ACHN (cell line): ENCODE results near the gene TST.

Source experiments
- DNase-seq: peaks from one replicate; pipeline ENCODE4 v3.0.0-alpha.2; 2015
- in situ Hi-C: cut with HindIII; loops from 2 replicates; pipeline ENCODE4 v1.10.0; 2017; ENCODE audit warnings: low sequenced_read_pairs, low pct_ligation_motif_present, low pct_unique_long_range_greater_than_20kb

The TST gene

GRCh38 chr22:37036655-37037377 lies 17.6 kb upstream of the TST start:
- in situ Hi-C loops = no loop called here

GRCh38 chr22:37033605-37034430 lies 14.6 kb upstream of the TST start:
- DNase-seq = no peak
- in situ Hi-C loops = no loop called here

More at GRCh38 chr22:37036655-37037377, 17.6 kb upstream of the TST start:
- no peak for DNase-seq

GRCh38 chr22:37032535-37033460 lies 13.6 kb upstream of the TST start:
- peak; percentile 90 for DNase-seq
- in situ Hi-C loops = no loop called here

GRCh38 chr22:37032134-37032534 lies 12.9 kb upstream of the TST start:
- no peak for DNase-seq
- in situ Hi-C loops = no loop called here

GRCh38 chr22:37030560-37031281 lies 11.5 kb upstream of the TST start:
- in situ Hi-C loops = no loop called here
- DNase-seq = peak; percentile 15

GRCh38 chr22:37028692-37029674 lies 9.7 kb upstream of the TST start:
- DNase-seq = no peak
- in situ Hi-C loops = no loop called here

- in situ Hi-C loops = no loop called here
Observed at GRCh38 chr22:37027556-37027955, 8.3 kb upstream of the TST start.

GRCh38 chr22:37026325-37026724 lies 7.1 kb upstream of the TST start:
- in situ Hi-C loops = no loop called here

More at GRCh38 chr22:37027556-37027955, 8.3 kb upstream of the TST start:
- DNase-seq = no peak

GRCh38 chr22:37025500-37026070 lies 6.3 kb upstream of the TST start:
- in situ Hi-C loops = no loop called here
- DNase-seq = no peak

More at GRCh38 chr22:37026325-37026724, 7.1 kb upstream of the TST start:
- no peak for DNase-seq

GRCh38 chr22:37024339-37025157 lies 5.3 kb upstream of the TST start:
- DNase-seq = no peak
- in situ Hi-C loops = no loop called here

GRCh38 chr22:37023743-37024338 lies 4.6 kb upstream of the TST start:
- in situ Hi-C loops = no loop called here
- no peak for DNase-seq

GRCh38 chr22:37022483-37023337 lies 3.5 kb upstream of the TST start:
- no peak for DNase-seq
- in situ Hi-C loops = no loop called here

GRCh38 chr22:37021710-37022482 lies 2.6 kb upstream of the TST start:
- in situ Hi-C loops = no loop called here
- DNase-seq = peak; percentile 39

GRCh38 chr22:37021041-37021440 lies 1.8 kb upstream of the TST start:
- in situ Hi-C loops = no loop called here
- DNase-seq = no peak
